Right cardiac atrium (tissue), 5 donors: Measurements from ENCODE around the gene KLHDC4. TPM values are rescaled to one million over a fixed set of nuclear protein-coding genes. Genes with fewer than 3 reads are reported as not detected.

Experiments
- ATAC-seq, 2 donors: fragments of 200-7000 bp; cut with Tn5 transposase; one replicate each; pipeline versions ENCODE4 v1.8.0 to v1.9.1; 2020; ENCODE audit warnings: moderate library complexity in 2 of 2, mild to moderate bottlenecking in 1 of 2
- DNase-seq, 3 donors: peaks; one replicate each; pipeline ENCODE4 v3.0.0-alpha.2; 2020
- H3K27ac ChIP-seq: one replicate; pipeline ENCODE4 v1.5.1; 2013; ENCODE audit warnings: mild to moderate bottlenecking, low read length, control low read depth, moderate library complexity
- H3K27me3 ChIP-seq: one replicate; pipeline ENCODE4 v1.6.1; 2013; ENCODE audit not compliant: control insufficient read depth, insufficient read depth
- H3K4me1 ChIP-seq: one replicate; pipeline ENCODE4 v1.6.1; 2013; ENCODE audit warnings: low read length; ENCODE audit not compliant: control insufficient read depth, insufficient read depth
- H3K4me3 ChIP-seq: one replicate; pipeline ENCODE4 v1.5.1; 2013; ENCODE audit warnings: low read length, control low read depth
- H3K9me3 ChIP-seq: one replicate; pipeline ENCODE4 v1.6.1; 2013; ENCODE audit warnings: low read length; ENCODE audit not compliant: control insufficient read depth
- WGBS: extraction: QIAGEN DNeasy Blood & Tissue Kit; methylation state at CpG from one replicate; pipeline ENCODE4 v1.1.7; 2013; 5-methylcytosine and 5-hydroxymethylcytosine counted together
- intact Hi-C, 4 donors: fragments of 100-400 bp; cut with DNase I; formaldehyde crosslinking; loops; one replicate each; pipeline versions ENCODE4 v1.11.0 to v1.14.0; 2022 to 2023
- polyA plus RNA-seq: library from polyadenylated mRNA; stranded (reverse); fragments of 200-250 nt; gene quantifications from one replicate; pipeline ENCODE4 v1.2.3, GENCODE V29; 2013
- total RNA-seq, 4 donors: library from RNA; stranded (reverse); fragmentation: NEBNext Ultra II Directional; extraction: Animal tissue kit (Norgen Biotek cat#: 25700); gene quantifications; one replicate each; pipeline ENCODE4 v1.2.1, GENCODE V29; 2021
- donor health status: healthy with polysubstance abuse.
- donor health status: DM: no; HTN: yes; CAD: no.
- donor health status: DM: no; HTN: no; CAD: no.
- donor health status: DM: no; HTN: yes; CAD: no; lungs with severe emphysema.
- donor health status: DM: yes; HTN: yes; CAD: no.

The KLHDC4 gene
- total and polyA plus RNA-seq, 5 donors = 11.4 to 16.5 (median 14.9) TPM

DNA sequence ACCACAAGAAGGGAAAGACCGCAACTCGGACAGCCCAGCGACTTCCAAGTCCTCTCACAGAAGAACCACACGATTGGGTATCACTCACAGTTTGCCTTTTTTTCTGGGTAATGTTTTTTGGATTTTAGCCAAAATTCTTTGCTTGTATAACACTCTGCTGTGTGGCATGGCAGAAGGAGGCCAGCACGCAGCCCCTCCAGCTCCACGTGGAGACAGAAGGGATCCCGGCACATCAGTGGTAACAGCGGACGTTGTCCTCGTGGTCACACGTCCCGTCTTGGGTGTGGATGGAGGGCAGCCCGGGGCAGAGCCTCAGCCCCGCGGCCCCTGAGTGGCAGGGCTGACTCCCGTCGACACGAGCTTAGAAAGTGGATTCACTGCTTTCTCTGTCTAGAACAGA, 69.1 kb downstream of the KLHDC4 start:
- WGBS = 79% methylated on average over 18 of the region's 18 CpGs
- no peak for DNase-seq
- H3K4me1 ChIP-seq = no peaks in the 10 kb centered on the region
- no peaks in the 10 kb centered on the region for H3K27me3 ChIP-seq
- H3K9me3 ChIP-seq = no peaks in the 10 kb centered on the region
- intact Hi-C loops = no loop called here
- no peak overlapping the region for H3K27ac ChIP-seq
- H3K4me3 ChIP-seq = no peak overlapping the region
- ATAC-seq = no peak

GRCh38 chr16:87695534-87695933, 70.3 kb downstream of the KLHDC4 start:
- Histone ChIP-seq H3K27ac (no peak overlapping the region), H3K27me3 (no peaks in the 10 kb centered on the region), H3K4me1 (no peaks in the 10 kb centered on the region), H3K4me3 (no peak overlapping the region), H3K9me3 (no peaks in the 10 kb centered on the region)
- WGBS = 94% methylated on average over 12 of the region's 12 CpGs
- no peak for ATAC-seq
- DNase-seq = no peak
- intact Hi-C loops = no loop called here

DNA sequence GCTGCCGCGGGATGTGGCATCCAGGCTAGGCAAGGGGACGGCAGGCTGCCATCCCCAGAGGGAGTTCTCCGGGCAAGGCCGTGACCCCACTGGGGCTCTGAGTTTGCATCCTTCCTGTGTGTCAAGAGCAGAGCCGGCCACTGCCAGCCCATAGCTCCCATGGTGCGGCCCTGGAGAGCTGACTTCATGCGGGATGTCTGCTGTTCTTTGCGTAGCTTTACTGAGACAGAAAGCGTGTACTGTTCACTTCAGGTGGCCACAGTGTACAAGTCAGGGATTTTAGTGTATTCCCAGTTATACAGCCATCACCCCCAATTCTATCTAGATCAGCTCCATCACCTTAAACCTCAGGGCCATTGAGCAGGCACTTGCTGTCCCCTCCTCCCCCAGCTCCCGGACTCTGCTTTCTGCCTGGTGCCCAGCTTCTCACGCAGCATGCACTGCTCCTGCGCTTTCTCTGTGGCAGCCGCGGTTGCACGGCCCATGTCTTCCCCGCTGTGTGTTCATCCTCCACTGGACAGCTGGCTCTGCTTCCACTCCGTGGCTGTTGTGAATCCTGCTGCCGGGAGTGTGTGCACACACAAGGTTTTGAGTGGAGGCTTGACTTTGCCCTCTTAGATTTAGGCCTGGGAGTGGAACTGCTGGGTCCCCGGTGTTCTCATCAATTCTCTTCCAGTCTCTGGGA, 71.2 kb downstream of the KLHDC4 start:
- no peak overlapping the region for H3K4me3 ChIP-seq
- no peak overlapping the region for H3K27ac ChIP-seq
- H3K27me3 ChIP-seq = no peaks in the 10 kb centered on the region
- WGBS = 89% methylated on average over 20 of the region's 20 CpGs
- H3K4me1 ChIP-seq = no peaks in the 10 kb centered on the region
- no peak for DNase-seq
- no peak for ATAC-seq
- intact Hi-C loops = no loop called here
- H3K9me3 ChIP-seq = no peaks in the 10 kb centered on the region

- intact Hi-C loops = no loop called here
- no peaks in the 10 kb centered on the region for H3K4me1 ChIP-seq
- no peaks in the 10 kb centered on the region for H3K27me3 ChIP-seq
- H3K9me3 ChIP-seq = no peaks in the 10 kb centered on the region
- H3K4me3 ChIP-seq = no peak overlapping the region
- H3K27ac ChIP-seq = no peak overlapping the region
- ATAC-seq = no peak
- whole genome bisulfite sequencing = 92% methylated on average over 16 of the region's 16 CpGs
- no peak for DNase-seq
These were observed 72.0 kb downstream of the KLHDC4 start for GRCh38 chr16:87693827-87694226.

DNA sequence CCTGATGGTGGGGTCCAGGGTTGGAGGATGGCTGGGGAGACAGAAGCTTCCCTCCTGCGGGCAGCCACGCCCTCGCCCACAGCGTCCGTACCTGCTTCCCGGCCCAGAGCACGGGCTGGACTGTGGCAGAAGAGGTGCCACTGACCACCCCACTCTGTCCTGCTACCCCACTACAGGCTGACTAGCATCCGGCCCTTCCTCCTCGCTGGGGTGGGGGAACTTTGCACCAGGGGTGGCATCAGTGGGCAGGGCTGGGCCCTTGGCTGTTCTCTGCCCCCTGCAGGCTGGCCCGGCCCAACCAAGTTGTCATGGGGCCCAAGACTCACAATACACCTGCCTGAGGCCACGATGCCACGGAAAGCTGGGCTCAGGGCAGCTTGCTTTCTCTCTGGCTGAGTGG, 73.0 kb downstream of the KLHDC4 start:
- no peak overlapping the region for H3K27ac ChIP-seq
- intact Hi-C loops = no loop called here
- no peak for ATAC-seq
- no peaks in the 10 kb centered on the region for H3K4me1 ChIP-seq
- no peak for DNase-seq
- no peaks in the 10 kb centered on the region for H3K9me3 ChIP-seq
- no peak overlapping the region for H3K4me3 ChIP-seq
- no peaks in the 10 kb centered on the region for H3K27me3 ChIP-seq
- WGBS = 86% methylated on average over 12 of the region's 12 CpGs

DNA sequence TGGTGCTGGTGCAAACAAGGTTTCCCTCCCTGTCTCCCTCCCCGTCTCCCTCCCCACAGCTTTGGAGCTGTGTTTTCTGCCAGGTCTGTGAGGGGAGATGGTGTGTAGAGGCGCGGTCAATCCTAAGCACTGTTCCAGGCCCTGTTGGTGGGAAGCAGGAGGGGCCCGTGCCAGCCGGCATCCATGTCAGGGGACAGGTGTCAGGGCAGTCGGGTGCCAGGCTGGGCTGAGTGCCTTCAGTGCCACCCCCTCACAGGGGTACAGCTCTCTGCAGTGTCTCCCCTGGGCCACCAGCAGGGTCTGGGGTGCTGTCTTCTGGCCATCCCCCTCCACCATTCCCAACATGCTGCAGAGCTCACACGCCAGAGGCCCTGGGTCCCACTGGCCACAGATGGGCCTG, 73.6 kb downstream of the KLHDC4 start:
- WGBS = 66% methylated on average over 7 of the region's 7 CpGs
- H3K9me3 ChIP-seq = no peaks in the 10 kb centered on the region
- intact Hi-C loops = no loop called here

GRCh38 chr16:87691686-87692079, 74.1 kb downstream of the KLHDC4 start:
- intact Hi-C loops = no loop called here

More for the DNA sequence above, 73.6 kb downstream of the KLHDC4 start:
- no peaks in the 10 kb centered on the region for H3K4me1 ChIP-seq
- H3K27me3 ChIP-seq = no peaks in the 10 kb centered on the region
- DNase-seq = no peak
- no peak overlapping the region for H3K27ac ChIP-seq
- ATAC-seq = no peak
- no peak overlapping the region for H3K4me3 ChIP-seq

DNA sequence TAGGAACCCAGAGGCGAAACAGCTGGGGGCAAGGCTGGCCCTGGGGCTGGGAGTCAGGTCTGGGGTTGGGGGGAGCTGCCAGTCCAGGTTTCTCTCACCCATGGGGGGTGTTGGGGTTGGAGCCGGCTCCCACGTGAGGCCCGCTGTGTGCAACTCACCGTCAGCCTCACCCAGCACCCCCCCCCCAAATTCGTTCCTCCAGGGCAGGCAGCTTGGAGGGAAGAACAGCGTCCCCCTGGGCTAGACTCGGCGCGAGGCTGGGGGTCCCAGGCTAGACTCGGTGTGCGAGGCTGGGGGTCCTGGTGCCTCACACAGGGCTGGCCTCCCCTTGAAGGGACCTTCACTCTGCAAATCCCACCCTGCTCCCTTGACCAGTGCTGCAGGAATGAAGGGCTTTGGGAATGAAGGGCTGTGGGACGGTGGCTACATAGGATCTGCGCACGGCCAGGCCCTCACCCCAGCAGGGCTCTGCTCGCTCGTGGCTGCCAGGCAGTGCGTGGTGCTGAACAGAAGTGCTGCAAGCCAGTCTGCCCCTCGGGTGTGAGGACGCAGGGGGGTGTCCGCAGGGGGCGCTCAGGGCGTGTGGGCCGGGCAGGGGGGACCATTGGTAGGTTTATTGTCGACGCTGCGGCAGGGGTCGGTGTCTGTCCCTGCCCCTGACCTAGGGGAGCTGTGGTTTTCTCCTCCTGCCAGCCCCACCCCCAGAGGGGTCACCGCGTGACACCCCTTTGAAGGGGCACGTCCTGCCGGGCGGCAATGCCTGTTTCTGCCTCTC, 74.7 kb downstream of the KLHDC4 start:
- no peak for DNase-seq
- intact Hi-C loops = no loop called here
- no peaks in the 10 kb centered on the region for H3K27me3 ChIP-seq
- ATAC-seq = no peak
- no peaks in the 10 kb centered on the region for H3K4me1 ChIP-seq
- H3K9me3 ChIP-seq = no peaks in the 10 kb centered on the region
- no peak overlapping the region for H3K27ac ChIP-seq
- H3K4me3 ChIP-seq = no peak overlapping the region
- WGBS = 53% methylated on average over 33 of the region's 33 CpGs

More at GRCh38 chr16:87691686-87692079, 74.1 kb downstream of the KLHDC4 start:
- Histone ChIP-seq H3K4me1 (no peaks in the 10 kb centered on the region), H3K4me3 (no peak overlapping the region), H3K27ac (no peak overlapping the region), H3K9me3 (no peaks in the 10 kb centered on the region), H3K27me3 (no peaks in the 10 kb centered on the region)
- ATAC-seq = no peak
- 38% methylated on average over 14 of the region's 14 CpGs for WGBS
- no peak for DNase-seq

DNA sequence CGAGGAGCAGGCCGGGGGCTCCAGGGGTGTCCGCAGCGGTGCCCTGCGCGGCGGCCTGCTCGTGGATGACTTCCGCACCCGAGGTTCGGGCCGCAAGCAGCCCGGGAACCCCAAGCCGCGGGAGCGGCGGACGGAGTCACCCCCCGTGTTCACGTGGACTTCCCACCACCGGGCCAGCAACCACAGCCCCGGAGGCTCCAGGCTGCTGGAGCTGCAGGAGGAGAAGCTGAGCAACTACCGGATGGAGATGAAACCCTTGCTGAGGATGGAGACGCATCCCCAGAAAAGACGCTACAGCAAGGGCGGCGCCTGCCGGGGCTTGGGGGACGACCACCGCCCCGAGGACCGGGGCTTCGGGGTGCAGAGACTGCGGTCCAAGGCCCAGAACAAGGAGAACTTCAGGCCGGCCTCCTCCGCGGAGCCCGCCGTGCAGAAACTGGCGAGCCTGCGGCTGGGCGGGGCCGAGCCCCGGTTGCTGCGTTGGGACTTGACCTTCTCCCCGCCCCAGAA, 75.8 kb downstream of the KLHDC4 start:
- no peak overlapping the region for H3K27ac ChIP-seq
- no peak for DNase-seq
- H3K9me3 ChIP-seq = no peaks in the 10 kb centered on the region
- no peak overlapping the region for H3K4me3 ChIP-seq
- no peaks in the 10 kb centered on the region for H3K4me1 ChIP-seq
- intact Hi-C loops = no loop called here
- ATAC-seq = no peak
- 94% methylated on average over 46 of the region's 46 CpGs for WGBS
- no peaks in the 10 kb centered on the region for H3K27me3 ChIP-seq

DNA sequence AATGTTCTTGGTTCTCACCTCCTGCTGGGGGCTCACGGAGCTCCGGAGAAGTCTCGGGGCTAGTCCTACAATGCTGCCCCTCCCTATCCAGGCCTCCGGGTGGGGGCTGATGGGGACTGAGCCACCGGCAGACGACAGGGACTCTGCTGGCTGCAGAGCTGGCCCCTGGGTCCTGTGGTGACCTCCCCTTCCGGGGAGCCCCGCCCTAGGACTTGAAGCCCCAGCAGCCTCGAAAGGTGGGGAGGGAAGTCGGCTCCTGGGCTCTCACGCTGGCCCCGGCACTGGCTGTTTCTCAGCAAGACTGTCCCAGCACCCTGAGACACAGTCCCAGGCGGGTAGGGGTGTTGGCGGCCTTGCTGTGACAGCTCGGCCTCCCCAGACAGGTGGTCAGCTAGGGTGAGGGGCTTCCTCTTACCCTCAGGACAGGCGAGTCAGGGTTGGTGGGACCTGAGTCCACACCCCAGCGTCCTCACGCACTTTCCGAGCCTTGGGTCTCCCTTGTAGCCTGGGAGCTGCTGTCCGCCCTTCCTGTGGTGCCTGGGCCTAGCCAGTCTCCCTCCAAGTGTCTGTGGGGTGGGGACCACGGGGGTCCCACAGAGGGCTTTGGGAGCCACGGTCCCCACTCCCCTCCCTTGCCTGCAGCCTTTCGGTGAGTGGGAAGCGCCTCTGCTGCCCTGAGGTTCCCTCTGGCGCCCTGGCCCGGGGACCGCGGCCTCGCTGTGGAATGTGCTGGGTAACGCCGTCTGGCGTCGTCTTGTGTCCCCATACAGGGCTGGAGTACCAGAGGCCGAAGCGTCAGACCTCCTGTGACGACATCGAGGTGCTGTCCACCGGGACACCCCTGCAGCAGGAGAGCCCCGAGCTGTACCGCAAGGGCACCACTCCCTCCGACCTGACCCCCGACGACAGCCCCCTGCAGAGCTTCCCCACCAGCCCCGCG, 76.6 kb downstream of the KLHDC4 start:
- intact Hi-C loops = no loop called here
- Histone ChIP-seq H3K27ac (no peak overlapping the region), H3K4me1 (no peaks in the 10 kb centered on the region), H3K4me3 (no peak overlapping the region), H3K9me3 (no peaks in the 10 kb centered on the region), H3K27me3 (no peaks in the 10 kb centered on the region)
- WGBS = 87% methylated on average over 45 of the region's 45 CpGs
- DNase-seq (no peak), ATAC-seq (no peak)
